Glutamatergic neuron (in vitro differentiated cells): Measurements from ENCODE around the gene PSMD5. TPM values are rescaled to one million over a fixed set of nuclear protein-coding genes. Genes with fewer than 3 reads are reported as not detected.

Experiments used
- DNase-seq: peaks from one replicate; pipeline ENCODE4 v3.0.0; 2022
- H3K27ac Mint-ChIP-seq: one replicate; pipeline ENCODE4 v1.8.0; 2020; ENCODE audit warnings: mild to moderate bottlenecking, mixed read lengths, inconsistent platforms; ENCODE audit not compliant: unreplicated experiment
- H3K27me3 Mint-ChIP-seq: one replicate; pipeline ENCODE4 v1.8.0; 2020; ENCODE audit warnings: mild to moderate bottlenecking, moderate library complexity, mixed read lengths, inconsistent platforms; ENCODE audit not compliant: unreplicated experiment
- H3K36me3 Mint-ChIP-seq: one replicate; pipeline ENCODE4 v1.8.0; 2020; ENCODE audit warnings: mild to moderate bottlenecking, mixed read lengths, inconsistent platforms; ENCODE audit not compliant: unreplicated experiment
- H3K4me1 Mint-ChIP-seq: one replicate; pipeline ENCODE4 v1.8.0; 2020; ENCODE audit warnings: mild to moderate bottlenecking, low read depth, mixed read lengths, inconsistent platforms; ENCODE audit not compliant: unreplicated experiment
- H3K4me3 Mint-ChIP-seq: one replicate; pipeline ENCODE4 v1.8.0; 2020; ENCODE audit warnings: mild to moderate bottlenecking, mixed read lengths, inconsistent platforms; ENCODE audit not compliant: unreplicated experiment
- H3K9me3 Mint-ChIP-seq: one replicate; pipeline ENCODE4 v1.8.0; 2020; ENCODE audit warnings: mild to moderate bottlenecking, moderate library complexity, mixed read lengths, inconsistent platforms; ENCODE audit not compliant: unreplicated experiment
- total RNA-seq: library from RNA; stranded (reverse); fragmentation: NEBNext Ultra II Directional; extraction: Animal tissue kit (Norgen Biotek cat#: 25700); gene quantifications from one replicate; pipeline ENCODE4 v1.2.1, GENCODE V29; 2021; ENCODE audit not compliant: unreplicated experiment
- TF ChIP-seq, protein P1 (sequence below): fragments of 200-600 bp; sonication (generic); IDR thresholded peaks from one replicate; pipeline ENCODE4 v1.5.0; 2021; ENCODE audit not compliant: partially characterized antibody, unreplicated experiment

PSMD5 gene
- total RNA-seq, 1 donor from 2014 or later: 48.5 TPM

DNA sequence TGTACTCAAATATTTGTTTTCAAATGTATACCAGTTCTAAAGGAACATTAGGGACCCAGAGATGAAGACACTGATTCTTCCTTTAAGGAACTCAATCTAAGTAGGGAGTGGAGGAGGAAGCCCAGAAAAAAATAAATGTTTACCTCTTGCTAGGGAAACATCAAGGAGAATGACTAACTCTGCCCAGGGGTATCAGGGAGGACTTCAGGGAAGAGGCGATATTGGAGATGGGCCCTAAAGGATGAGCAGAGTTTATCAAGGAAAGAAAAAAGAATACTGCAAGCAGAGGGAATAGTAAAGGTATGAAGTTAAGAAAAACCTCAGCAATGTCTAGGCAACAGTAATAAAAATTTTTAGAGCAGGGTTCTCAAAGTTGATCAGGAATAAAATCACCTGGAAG lies 65.9 kb downstream of the PSMD5 start:
- H3K27me3 Mint-ChIP-seq: no peaks in the 10 kb centered on the region

DNA sequence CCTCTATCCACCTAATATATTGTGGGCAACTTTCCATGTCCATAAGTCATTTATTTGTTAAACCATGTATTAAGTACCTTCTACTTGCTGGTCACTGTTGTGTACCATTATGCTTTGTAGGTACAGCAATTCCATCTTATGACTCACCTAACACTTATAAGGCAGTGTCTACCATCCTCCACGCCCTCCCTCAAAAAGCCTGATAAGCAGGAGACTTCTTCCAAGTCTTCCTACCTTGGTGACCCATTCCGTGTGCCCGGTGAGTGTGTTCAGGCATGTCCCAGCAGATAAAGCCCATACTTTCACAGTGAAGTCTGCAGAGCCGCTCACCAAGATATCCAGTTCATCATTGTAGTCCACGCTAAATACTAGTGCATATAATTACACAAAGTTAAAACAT lies 66.9 kb downstream of the PSMD5 start:
- H3K36me3 Mint-ChIP-seq: no peaks in the 10 kb centered on the region
- no peaks in the 10 kb centered on the region for H3K4me1 Mint-ChIP-seq
- H3K9me3 Mint-ChIP-seq: no peaks in the 10 kb centered on the region
- no peak for DNase-seq
- no peak overlapping the region for H3K27ac Mint-ChIP-seq
- no peaks in the 10 kb centered on the region for H3K27me3 Mint-ChIP-seq
- no peak overlapping the region for H3K4me3 Mint-ChIP-seq
- TF ChIP-seq, protein P1, sequence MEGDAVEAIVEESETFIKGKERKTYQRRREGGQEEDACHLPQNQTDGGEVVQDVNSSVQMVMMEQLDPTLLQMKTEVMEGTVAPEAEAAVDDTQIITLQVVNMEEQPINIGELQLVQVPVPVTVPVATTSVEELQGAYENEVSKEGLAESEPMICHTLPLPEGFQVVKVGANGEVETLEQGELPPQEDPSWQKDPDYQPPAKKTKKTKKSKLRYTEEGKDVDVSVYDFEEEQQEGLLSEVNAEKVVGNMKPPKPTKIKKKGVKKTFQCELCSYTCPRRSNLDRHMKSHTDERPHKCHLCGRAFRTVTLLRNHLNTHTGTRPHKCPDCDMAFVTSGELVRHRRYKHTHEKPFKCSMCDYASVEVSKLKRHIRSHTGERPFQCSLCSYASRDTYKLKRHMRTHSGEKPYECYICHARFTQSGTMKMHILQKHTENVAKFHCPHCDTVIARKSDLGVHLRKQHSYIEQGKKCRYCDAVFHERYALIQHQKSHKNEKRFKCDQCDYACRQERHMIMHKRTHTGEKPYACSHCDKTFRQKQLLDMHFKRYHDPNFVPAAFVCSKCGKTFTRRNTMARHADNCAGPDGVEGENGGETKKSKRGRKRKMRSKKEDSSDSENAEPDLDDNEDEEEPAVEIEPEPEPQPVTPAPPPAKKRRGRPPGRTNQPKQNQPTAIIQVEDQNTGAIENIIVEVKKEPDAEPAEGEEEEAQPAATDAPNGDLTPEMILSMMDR: no peak

More for the DNA sequence above, 65.9 kb downstream of the PSMD5 start:
- no peak overlapping the region for H3K4me3 Mint-ChIP-seq
- H3K9me3 Mint-ChIP-seq: no peaks in the 10 kb centered on the region
- H3K27ac Mint-ChIP-seq: no peak overlapping the region
- no peak for DNase-seq
- TF ChIP-seq, protein P1: no peak
- no peaks in the 10 kb centered on the region for H3K36me3 Mint-ChIP-seq
- H3K4me1 Mint-ChIP-seq: no peaks in the 10 kb centered on the region

DNA sequence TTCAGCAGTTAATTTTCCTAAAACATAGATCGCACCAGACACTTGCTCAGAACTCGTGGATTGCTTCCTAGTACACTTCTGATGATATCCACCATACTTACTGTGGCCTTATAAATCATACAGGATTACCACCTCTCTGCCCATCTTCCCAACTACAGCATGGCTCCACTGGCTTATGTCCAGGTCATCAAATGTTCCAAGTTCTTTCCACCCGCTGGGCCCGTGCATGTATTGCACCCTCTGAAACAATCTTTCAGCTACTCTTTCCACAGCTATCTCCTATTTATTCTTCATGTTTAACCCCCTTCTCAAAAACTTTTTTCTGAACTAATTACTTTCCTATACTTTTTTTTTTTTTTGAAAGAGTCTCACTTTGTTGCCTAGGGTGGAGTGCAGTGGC lies 68.0 kb downstream of the PSMD5 start:
- Mint-ChIP-seq H3K36me3 (no peaks in the 10 kb centered on the region), H3K9me3 (no peaks in the 10 kb centered on the region), H3K27me3 (no peaks in the 10 kb centered on the region), H3K27ac (no peak overlapping the region), H3K4me3 (no peak overlapping the region), H3K4me1 (no peaks in the 10 kb centered on the region)
- TF ChIP-seq, protein P1: no peak
- no peak for DNase-seq

DNA sequence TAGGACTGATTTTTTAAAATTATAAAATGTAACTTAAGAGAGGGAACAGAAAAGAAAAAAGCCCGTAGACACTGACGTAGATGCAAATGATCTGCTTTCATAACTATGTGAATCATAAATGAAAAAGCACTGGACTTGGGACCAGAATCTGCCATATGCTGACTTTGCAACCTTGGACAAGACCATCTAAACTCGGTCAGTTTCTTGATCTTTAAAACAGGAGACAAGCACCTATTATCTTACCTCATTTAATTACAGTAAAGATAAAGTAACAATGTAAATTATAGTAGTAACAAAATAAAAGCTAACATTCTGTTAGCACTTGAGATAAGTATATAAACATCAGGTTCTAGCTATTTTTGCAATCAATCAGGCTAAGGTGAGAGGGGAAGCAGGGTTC lies 69.5 kb downstream of the PSMD5 start:
- TF ChIP-seq, protein P1: no peak
- no peaks in the 10 kb centered on the region for H3K4me1 Mint-ChIP-seq
- H3K9me3 Mint-ChIP-seq: no peaks in the 10 kb centered on the region

DNA sequence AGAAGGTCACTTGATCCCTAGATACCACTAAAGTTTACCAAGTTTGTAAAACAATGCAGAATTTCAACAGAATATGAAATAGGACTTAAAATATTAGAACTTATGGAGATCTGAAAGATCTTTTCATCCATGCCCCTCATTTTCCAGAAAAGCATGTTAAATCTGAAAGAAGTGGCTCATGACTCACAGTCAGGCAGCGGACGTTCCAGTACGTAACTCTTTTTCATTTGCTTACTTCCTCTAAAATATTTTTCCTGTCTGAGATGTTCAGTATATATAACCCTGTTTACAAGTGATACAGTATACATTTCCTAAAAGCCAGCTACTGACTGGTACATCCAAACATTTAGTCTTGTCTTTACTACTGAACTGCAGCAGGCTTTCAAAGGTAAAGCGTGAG lies 71.8 kb downstream of the PSMD5 start:
- H3K36me3 Mint-ChIP-seq: no peaks in the 10 kb centered on the region
- H3K9me3 Mint-ChIP-seq: no peaks in the 10 kb centered on the region
- TF ChIP-seq, protein P1: no peak
- H3K4me3 Mint-ChIP-seq: no peak overlapping the region
- peaks cover 2% of the 10 kb centered on the region for H3K4me1 Mint-ChIP-seq
- no peak for DNase-seq
- no peak overlapping the region for H3K27ac Mint-ChIP-seq
- H3K27me3 Mint-ChIP-seq: no peaks in the 10 kb centered on the region

More for the DNA sequence above, 69.5 kb downstream of the PSMD5 start:
- no peak overlapping the region for H3K4me3 Mint-ChIP-seq
- H3K36me3 Mint-ChIP-seq: no peaks in the 10 kb centered on the region
- DNase-seq: no peak
- H3K27ac Mint-ChIP-seq: no peak overlapping the region
- H3K27me3 Mint-ChIP-seq: no peaks in the 10 kb centered on the region
